ENCODE results near the gene ERF. TPM values are rescaled to one million over a fixed set of nuclear protein-coding genes. Genes with fewer than 3 reads are reported as not detected.

The ERF gene
- total RNA-seq, 1 donor: 30.4 TPM

GRCh38 chr19:42295342-42295741, 40.4 kb upstream of the ERF start:
- no peak overlapping the region for H3K4me3 ChIP-seq (ENCODE audit: low read depth, low read length)
- no peak for TF ChIP-seq CTCF (IDR thresholded peaks at IDR 0.05; ENCODE audit: insufficient read depth, low read length)

GRCh38 chr19:42294471-42295137, 39.7 kb upstream of the ERF start:
- no peak overlapping the region for H3K4me3 ChIP-seq (ENCODE audit: low read depth, low read length)
- no peak for DNase-seq (ENCODE audit: low read depth)
- no peak for TF ChIP-seq CTCF (IDR thresholded peaks at IDR 0.05; ENCODE audit: insufficient read depth, low read length)

More at GRCh38 chr19:42295342-42295741, 40.4 kb upstream of the ERF start:
- DNase-seq (ENCODE audit: low read depth): no peak

- no peak for DNase-seq (ENCODE audit: low read depth)
Observed at GRCh38 chr19:42293948-42294347, 39.0 kb upstream of the ERF start.

GRCh38 chr19:42293540-42293939, 38.6 kb upstream of the ERF start:
- no peak for TF ChIP-seq CTCF (IDR thresholded peaks at IDR 0.05; ENCODE audit: insufficient read depth, low read length)
- no peak overlapping the region for H3K4me3 ChIP-seq (ENCODE audit: low read depth, low read length)
- no peak for DNase-seq (ENCODE audit: low read depth)

More at GRCh38 chr19:42293948-42294347, 39.0 kb upstream of the ERF start:
- TF ChIP-seq CTCF (IDR thresholded peaks at IDR 0.05; ENCODE audit: insufficient read depth, low read length): no peak
- no peak overlapping the region for H3K4me3 ChIP-seq (ENCODE audit: low read depth, low read length)

- H3K4me3 ChIP-seq (ENCODE audit: low read depth, low read length): no peak overlapping the region
- DNase-seq (ENCODE audit: low read depth): no peak
- TF ChIP-seq CTCF (IDR thresholded peaks at IDR 0.05; ENCODE audit: insufficient read depth, low read length): no peak
Observed at GRCh38 chr19:42292963-42293362, 38.0 kb upstream of the ERF start.

GRCh38 chr19:42292042-42292960, 37.4 kb upstream of the ERF start:
- no peak overlapping the region for H3K4me3 ChIP-seq (ENCODE audit: low read depth, low read length)
- no peak for DNase-seq (ENCODE audit: low read depth)
- no peak for TF ChIP-seq CTCF (IDR thresholded peaks at IDR 0.05; ENCODE audit: insufficient read depth, low read length)
